Activated T-helper 9 cell treated with anti-CD3 and anti-CD28 coated beads, Interleukin-2, amount 50 U/mL, for 16 hours (primary cell): ENCODE data around the gene ATP8B3.

Experiments used
- DNase-seq: peaks from one replicate; pipeline ENCODE4 v3.0.0-alpha.2; 2020; ENCODE audit warnings: low read depth

ATP8B3 gene

DNA sequence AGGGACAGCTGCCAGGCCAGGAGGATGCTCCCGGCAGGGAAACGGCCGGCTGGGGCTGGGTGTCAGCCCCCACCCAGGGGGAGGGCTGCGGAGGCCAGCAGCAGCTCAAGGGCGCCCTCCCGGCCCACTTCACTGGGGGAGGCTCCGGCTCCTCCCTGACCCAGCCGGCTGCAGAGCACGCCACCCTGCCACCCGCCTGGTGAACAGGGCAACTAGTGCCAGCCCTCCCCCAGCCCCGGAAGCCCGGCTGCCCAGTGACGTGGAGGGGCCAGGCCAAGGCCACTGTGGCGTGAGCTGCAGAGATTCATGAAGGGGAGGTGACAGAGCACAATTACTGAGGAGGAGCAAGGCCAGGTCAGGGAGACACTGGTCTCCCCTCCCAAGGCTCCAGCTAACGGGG is 21.5 kb upstream of the ATP8B3 start:
- no peak for DNase-seq

DNA sequence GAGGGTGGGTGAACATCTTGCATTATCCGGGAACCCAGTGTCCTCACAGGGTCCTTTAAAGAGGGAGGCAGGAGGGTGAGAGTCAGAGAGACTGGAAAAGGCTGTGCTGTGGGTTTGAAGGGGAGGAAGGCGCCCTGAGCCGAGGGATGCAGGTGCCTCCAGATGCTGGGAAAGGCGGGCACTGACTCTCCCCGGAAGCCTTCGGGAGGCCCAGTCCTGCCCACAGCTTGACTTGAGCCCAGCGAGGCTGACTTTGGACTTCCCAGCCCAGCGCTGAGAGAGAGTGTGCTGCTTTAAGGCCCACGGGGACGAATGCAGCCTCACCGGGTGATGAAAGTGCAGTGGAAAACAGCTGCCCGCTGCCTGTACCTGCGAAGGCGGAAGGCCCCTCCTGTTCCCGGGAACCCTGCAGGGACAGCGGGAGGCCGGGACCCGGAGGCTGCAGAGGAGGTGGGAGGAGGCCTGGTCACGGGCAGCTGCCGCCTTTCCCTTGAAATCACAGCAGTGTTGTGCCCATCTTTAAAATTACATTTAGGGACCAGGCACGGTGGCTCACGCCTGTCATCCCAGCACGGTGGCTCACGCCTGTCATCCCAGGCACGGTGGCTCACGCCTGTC is 20.1 kb upstream of the ATP8B3 start:
- DNase-seq = no peak

GRCh38 chr19:1830978-1831377 is 18.9 kb upstream of the ATP8B3 start:
- no peak for DNase-seq

DNA sequence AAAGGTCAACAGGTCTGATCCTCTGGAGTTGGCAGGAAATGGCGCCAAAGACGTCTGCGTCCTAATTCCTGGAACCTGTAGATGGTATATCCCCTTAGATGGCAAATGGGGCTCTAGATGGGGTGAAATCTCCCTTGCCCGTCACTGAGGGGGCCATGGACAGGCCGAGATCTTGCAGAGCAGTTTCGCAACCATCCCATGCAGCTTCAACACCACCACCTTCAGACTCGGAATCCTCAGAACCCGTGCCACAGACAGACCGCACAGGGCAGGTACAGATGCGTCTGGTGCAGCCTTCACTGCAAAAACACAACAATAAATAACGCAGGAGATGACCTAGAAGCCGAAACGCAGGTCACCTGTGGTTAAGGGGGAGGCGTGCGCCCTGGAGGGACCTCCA is 18.5 kb upstream of the ATP8B3 start:
- DNase-seq = no peak

DNA sequence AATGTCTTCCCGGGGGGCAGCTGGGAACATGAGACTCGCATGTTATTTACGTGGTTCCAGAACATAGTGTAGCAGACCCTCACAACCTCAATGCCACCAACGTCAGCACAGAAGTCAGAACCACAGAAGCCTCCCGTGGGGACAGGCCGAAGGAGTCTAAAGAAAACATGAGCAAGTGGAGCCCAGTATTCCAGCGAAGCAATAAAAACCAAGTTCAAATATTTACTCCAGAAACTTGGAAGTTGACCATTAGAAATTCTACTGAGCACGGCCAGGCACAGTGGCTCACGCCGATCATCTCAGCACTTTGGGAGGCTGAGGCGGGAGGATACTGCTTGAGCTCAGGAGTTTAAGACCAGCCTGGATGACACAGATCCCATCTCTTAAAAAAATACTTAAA is 17.9 kb upstream of the ATP8B3 start:
- DNase-seq = no peak

- DNase-seq = no peak
Measured at GRCh38 chr19:1828279-1829238, 16.5 kb upstream of the ATP8B3 start.

DNA sequence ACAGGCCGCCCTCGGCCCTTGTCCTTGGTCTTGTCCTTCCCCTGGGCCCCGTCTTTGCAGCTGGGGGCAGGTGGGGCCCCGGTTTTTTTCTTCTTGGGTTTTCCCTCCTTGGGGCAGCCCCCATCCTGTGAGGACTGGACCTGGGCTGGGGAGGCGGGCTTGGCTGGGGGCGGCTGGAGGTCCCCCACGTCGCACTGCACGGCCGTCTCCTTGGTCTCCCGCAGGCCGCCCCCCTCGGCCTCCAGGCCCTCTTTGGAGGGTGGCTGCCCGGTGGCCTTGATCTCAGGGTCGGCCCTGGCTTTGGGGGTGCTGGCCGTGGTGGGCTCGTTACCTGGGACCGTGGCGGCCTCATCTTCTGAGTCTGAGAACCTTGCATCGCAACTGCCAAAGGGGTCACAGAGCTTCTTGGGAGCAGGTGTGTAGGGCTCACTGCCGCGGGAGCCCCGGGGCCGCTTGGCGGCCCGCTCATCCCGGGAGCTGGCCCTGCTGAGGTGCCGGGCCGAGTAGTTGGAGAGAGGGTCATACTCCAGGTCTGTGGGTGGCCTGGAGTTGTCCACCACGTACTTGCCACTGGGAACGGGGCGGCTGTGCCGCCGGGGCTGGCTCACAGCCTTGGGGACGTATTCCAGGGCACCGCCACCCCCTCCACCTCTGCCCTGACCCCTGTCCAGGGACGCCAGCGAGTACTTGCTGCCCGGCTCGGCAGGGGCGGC is 15.6 kb upstream of the ATP8B3 start:
- DNase-seq = no peak

DNA sequence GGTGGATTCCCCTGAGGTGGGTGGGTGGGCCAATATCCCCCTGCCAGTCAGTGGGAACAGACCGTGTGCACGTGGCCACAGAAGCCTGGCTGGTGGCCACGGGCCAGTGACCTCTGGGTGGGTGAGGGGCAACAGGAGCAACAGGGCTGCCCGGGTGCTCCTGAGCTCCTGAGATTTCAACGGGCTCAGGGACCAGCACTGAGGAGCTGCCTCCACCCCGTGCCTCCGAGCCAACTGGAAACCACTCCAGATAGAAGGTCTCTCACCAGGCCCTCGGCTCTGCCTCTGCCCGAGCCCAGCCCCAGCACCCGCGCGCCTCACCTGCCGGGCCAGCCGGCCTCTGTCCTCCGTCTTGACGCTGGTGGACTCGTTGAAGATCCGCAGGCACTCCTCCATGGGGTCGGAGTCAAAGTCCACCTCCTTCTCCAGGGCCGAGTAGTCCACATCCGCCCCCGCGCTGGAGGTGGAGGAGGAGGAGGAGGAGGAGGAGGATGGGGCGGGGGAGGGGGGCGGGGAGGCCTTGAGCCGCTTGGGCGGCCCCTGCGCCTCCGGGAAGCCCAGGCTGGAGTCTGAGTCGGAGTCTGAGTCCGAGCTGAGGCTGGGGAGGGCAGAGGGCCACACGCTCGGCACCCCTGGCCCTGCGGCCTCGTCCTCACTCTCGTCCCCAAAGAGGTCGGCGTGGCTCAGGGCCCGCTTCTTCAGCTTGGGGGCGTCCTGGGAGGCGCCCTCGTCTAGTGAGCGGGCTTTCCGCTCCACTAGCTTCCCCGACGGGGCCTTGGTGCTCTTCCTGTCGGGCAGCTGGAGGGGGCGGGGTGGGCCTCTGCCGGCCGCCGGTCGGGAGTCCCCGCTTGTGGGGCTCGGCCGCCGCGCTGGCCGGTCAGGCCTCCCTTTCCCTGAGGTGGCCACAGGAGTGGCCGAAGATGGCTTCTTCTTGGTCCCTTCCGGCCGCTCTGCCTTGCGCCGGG is 14.8 kb upstream of the ATP8B3 start:
- no peak for DNase-seq

DNA sequence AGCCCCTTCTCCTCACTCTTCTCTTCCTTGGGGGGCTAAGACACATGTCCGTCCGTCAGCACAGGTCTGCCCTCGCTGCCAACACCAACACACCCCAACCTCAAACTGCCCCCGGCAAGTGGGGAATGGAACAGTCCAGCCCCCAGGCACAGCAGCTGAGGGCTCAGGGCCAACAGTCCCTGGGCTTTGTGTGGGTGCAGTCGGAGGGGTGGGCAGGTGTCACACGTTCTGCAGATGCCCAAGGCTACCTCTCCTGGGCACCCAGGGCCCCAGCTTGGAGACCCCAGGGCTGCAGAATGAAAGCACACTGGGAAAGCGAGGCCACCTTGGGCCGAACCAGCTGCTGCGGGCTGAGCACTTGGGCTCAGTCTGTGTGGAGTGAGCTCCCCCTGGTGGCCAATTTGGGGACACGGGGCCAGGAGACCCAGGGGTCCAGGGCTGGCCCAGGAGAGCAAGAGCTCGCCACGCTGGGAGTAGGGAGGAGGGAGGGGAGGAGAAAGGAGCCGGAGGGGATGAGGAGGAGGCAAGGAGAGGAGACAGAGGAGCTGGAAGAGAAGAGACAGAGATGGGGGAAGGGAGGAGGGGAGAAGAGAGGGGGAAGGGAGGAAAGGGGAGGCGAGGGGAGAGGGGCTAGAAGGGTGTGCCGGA is 14.0 kb upstream of the ATP8B3 start:
- peak; percentile 67 for DNase-seq

DNA sequence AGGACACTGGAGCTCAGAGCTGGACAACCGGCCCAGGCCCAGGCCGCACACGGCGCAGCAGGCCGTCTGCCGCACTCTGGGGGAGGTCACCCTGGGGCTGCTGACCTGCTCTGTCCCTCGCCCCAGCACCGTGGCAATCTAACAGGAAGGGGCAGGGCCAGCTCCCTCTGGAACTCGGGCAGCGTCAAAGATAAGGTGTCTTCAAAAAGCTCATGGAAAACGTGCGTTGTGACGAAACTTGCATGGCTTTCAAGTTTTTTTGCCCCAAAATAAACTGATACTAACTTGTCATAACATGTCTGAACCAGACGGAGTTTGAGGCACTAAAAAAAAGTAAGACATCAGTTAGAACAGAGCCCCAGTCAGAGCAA is 12.2 kb upstream of the ATP8B3 start:
- DNase-seq = no peak

GRCh38 chr19:1823539-1824251 is 11.6 kb upstream of the ATP8B3 start:
- no peak for DNase-seq

GRCh38 chr19:1823020-1823419 is 10.9 kb upstream of the ATP8B3 start:
- no peak for DNase-seq

DNA sequence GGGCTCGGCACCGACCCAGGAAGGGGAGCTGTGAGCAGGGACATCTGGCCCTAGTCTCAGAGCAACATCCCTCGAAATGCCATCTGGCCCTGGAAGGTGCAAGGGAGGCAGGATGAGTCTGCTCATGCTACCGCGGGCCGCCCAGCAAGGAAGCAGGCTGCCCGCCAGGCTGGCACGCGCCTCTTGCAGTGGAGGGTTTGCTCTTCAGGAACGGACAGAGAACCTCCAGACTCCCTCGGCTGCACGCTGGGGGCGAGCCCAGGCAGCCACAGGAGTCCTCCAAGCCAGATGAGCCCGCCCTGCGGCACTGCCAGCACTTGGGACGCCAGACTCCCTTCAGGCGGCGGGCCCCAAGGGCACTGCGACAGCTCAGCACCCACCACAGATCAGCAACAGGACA is 10.1 kb upstream of the ATP8B3 start:
- DNase-seq = no peak

DNA sequence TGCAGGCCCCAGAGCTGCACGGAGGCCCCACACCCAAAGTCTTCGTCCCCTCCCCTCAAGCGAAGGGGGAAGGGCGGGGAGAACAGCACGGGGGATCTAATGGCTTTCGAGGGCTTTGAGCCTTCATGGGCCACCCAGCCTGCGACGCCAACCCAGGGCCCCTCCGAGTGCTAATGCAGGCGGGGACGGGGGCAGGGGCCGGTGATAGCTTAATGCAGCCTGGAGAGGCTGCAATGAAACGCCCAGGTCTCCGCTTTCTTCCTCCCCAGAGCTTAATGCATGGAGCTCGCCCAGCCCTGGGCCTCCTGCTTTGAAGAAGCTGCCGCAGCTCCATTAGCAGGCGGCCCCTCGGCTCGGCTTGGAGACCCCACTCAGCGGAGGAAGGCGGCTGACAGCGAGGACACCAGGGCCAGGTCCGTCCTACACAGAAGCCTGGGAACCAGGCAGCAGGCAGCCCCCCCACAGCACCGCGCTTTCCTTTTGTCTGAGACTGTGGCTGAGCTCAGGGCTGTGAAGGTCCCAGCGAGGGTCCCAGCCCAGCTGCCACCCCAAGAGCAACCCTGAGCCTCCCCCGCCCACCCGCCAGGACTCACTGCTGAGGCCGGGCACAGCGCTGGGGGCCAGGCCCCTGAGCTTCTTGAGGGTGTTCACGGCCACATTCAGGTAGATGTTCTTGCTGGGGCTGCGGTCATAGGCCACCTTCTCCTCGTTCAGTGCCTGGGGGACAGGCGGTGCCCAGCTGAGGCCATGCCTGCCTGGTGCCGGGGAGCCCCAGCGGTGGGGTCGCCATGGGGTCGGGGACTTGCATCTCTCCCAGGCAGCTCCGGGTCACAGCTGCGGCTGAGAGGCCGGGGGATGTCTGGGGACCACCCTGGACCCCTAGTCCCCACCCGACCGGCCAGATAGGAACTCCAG is 7.5 kb upstream of the ATP8B3 start:
- DNase-seq = no peak

DNA sequence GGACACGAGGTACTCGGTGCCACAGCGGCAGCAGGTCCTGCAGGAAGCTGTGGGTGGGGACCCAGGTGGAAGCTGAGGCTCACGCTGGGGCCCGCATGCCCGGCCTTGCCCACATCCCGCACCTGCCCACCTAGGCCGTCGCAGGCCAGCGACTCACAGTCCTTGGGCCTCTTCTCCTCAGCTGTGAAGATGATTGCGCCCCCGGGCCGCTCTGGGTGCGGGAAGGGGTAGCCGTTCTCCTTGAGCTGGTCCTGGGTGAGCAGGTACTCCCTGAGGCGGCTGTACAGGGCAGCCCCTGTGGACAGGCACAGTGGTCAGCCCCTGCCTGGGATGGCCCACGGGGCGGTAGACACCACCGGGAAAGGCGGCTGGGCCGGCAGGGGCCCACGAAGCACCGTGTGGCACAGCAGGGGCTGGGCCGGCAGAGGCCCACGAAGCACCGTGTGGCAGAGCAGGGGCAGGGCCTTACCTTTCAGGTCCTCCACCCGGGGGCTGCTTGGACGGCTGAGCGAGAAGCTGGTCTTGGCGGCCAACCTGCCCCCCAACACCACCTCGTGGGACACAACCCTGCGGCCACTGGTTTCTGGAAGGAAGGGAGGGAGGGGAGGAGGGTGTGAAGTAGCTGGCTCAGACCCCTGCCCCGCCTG is 6.6 kb upstream of the ATP8B3 start:
- no peak for DNase-seq

GRCh38 chr19:1817553-1818179 is 5.6 kb upstream of the ATP8B3 start:
- no peak for DNase-seq

DNA sequence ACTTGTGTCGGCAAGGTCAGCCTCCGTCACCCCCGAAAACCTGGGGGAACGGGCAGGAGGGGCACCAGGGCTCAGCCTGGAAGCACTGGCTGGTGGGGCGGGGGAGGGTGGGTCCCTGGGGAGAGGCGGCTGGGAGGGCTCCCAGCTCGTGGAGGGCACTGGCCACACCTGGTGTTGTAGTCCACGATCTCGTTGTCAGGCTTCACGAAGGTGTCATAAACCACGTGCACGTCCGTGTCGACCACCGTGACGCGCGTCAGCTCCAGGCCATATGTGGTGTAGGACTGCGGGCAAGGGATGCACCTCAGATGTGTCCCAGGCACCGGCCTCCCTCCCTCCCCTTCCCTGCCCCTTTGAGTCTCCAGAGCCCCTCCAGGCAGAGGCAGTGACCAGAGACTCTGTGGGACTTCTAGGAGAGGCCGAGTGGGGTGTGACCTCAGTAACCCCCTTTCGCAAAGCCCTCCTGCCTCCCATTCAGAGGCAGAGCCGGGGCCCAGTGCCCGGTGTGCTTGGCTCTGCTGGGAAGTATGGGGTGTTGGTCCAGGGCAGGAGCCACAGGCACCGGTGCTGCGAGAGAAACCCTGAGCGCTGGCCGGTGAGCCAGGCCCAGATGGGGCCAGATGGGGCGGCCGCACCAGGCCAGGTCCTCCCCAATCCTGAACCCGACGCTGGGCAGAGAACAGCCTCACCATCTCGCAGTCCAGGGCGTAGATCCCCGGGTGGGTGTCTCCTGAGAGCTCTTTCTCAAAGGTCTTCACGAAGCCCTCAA is 4.6 kb upstream of the ATP8B3 start:
- no peak for DNase-seq
